GM12865 (cell line): ENCODE measurements around the gene EGFL6.
A peak's percentile ranks its signal among the peaks of the same experiment; 100 is the strongest.

ENCODE experiments used
- DNase-seq: peaks from one replicate; pipeline ENCODE4 v3.0.0; 2010; ENCODE audit warnings: low read depth
- H3K4me3 ChIP-seq: 2 replicates; pipeline ENCODE4 v1.5.1; 2011; ENCODE audit warnings: mild to moderate bottlenecking, low read depth, low read length, control low read depth
- CTCF ChIP-seq: IDR thresholded peaks from 2 replicates; pipeline ENCODE4 v1.5.1; 2011; ENCODE audit warnings: low read length, control low read depth, low read depth, inconsistent platforms; ENCODE audit not compliant: insufficient read depth; ENCODE audit errors: missing control alignments

EGFL6 gene

GRCh38 chrX:13650318-13650717 is 80.9 kb downstream of the EGFL6 start:
- no peak overlapping the region for H3K4me3 ChIP-seq
- no peak for TF ChIP-seq CTCF
- no peak for DNase-seq

- H3K4me3 ChIP-seq: no peak overlapping the region
- no peak for TF ChIP-seq CTCF
- no peak for DNase-seq
These were observed 81.7 kb downstream of the EGFL6 start for GRCh38 chrX:13651150-13651549.

- DNase-seq: no peak
- H3K4me3 ChIP-seq: peak overlapping the region; percentile 49
- no peak for TF ChIP-seq CTCF
These were observed 82.9 kb downstream of the EGFL6 start for GRCh38 chrX:13652287-13652793.

- peak within 1 kb of the TSS; percentile 61 for H3K4me3 ChIP-seq
- no peak for TF ChIP-seq CTCF
These were observed 83.7 kb downstream of the EGFL6 start, which contains the start of gene TCEANC for GRCh38 chrX:13652850-13653693. TCEANC (plus strand) TSS chrX:13653141; CDS start chrX:13662509, 9,368 bp downstream.

GRCh38 chrX:13654116-13654515 is 84.7 kb downstream of the EGFL6 start:
- H3K4me3 ChIP-seq: peak overlapping the region; percentile 61

More at GRCh38 chrX:13652850-13653693, 83.7 kb downstream of the EGFL6 start, which contains the start of gene TCEANC:
- peak; percentile 97 for DNase-seq

GRCh38 chrX:13655674-13656073 is 86.3 kb downstream of the EGFL6 start:
- no peak for TF ChIP-seq CTCF

More at GRCh38 chrX:13654116-13654515, 84.7 kb downstream of the EGFL6 start:
- no peak for TF ChIP-seq CTCF
- no peak for DNase-seq

GRCh38 chrX:13658602-13659001 is 89.2 kb downstream of the EGFL6 start:
- peak; percentile 59 for DNase-seq
- peak; percentile 39 for TF ChIP-seq CTCF

More at GRCh38 chrX:13655674-13656073, 86.3 kb downstream of the EGFL6 start:
- no peak overlapping the region for H3K4me3 ChIP-seq
- no peak for DNase-seq

More at GRCh38 chrX:13658602-13659001, 89.2 kb downstream of the EGFL6 start:
- no peak overlapping the region for H3K4me3 ChIP-seq
